ENCODE data around the gene FEV.

The FEV gene

DNA sequence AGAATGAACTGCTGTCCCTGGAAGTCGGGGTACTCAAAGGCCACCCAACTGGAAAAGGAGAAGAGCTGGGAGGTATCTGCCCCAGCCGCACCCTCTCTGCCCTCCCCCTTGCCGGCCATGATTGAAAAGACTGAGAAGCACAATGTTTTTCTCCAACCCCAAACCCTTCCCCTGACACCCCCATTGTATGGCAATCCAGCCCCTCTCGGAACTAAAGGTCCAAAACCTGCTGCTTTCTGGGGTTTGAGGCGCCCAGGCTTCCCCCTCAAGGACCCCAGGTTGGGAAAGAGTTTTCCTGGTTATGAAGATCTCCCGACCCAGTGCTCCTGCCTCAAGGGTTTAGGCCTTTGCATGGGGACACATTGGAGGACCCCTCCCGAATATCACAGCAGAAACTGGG lies 7.2 kb upstream of the FEV start:
- DNase-seq = peak; percentile 6

DNA sequence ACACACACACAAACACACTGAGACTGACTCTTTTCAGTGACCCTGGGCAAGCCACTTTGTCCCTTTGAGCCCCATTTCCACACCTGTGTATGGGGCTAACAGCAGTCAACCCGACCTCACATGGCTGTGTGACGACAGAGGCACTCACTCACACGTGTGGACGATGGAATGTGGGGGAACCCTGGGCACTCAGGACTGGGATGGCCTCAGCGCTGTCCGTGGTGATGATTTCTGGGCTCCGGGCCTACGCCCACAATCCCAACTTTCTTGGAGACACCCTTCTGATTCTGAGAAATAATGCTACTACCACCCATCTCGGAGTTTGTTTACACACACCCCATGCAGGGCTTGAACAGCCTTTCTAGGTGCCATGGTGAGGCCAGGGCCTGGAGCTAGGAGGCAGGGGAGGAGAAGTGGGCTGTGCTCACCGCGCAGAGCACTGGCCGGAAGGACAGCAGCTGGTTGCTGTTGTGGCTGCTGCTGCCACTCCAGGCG lies 6.7 kb upstream of the FEV start:
- no peak for DNase-seq

DNA sequence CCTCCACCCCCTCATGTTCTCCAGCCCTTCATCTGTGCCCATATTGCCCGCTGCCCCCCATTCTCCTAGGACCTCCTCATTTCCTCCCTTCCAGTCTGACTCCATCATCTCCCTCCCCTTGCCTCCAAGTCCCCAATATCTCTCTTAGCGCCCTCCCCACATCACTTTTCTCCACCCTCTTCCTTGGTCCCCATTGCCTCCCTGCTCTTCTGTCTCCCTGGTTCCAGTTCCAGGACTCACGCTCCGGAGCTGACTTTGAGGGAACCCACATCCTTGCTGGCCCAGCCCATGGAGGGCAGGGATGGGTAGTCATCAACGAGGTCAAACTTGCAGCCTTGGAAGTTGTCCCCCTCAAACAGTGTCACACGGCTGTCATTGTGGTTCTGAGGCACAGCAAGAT lies 5.6 kb upstream of the FEV start:
- DNase-seq = no peak

DNA sequence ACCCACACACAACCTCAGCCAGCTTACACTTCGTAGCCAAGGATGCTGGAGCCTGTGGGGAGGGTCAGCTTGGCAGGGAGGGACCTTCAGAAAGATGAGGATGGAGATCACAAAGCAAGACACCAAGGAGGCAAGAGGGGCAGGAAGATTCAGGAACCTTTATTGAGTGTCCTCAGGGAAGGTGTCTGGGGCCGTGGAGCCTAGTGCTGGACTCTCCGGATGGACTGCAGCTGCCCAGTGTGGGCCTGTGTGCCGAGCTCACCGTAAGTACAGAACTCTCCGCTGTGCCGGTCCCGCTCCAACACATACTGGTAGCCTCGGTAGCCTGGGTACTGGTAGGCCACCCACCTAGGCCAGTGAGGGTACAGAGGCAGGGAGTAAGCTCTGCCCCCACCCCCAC lies 5.1 kb upstream of the FEV start:
- DNase-seq = no peak

DNA sequence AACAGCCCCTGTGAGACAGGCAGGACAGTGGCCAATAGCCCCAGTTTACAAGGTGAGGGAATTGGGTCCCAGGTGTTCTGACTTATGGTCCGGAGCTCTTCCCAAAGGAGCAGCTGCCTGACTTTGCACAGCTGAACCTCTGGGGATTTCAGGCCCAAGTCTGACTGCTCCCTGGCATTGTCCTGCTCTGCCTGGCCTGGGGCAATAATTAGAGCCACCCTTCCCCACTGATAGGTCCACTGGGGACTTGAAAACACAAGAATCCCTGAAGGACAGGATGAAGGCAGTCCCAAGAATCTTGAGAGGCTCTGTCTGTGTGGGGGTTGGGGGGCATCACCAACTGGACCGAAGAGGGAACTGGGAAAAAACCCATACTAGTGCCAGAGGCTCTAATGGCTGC lies 3.7 kb upstream of the FEV start:
- no peak for DNase-seq

DNA sequence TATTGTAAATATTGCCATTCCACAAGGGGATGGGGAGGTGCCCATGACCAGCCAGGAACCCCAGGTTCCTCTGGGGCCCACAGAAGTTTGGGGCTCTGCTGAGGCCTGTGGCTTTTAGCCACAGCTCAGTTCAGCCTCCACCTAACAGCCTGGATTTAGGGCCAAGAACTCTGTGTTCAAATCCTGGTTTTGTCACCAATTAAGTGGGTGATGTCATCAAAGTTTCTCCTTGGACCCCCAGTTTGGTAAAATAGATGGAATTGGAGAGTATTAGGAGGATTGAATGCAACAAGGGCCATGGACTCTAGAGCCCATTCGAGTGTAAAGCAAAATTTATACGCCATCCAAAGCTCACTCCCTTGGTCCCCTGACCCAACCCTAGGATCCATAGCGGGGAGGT lies 3.2 kb upstream of the FEV start:
- DNase-seq = no peak

DNA sequence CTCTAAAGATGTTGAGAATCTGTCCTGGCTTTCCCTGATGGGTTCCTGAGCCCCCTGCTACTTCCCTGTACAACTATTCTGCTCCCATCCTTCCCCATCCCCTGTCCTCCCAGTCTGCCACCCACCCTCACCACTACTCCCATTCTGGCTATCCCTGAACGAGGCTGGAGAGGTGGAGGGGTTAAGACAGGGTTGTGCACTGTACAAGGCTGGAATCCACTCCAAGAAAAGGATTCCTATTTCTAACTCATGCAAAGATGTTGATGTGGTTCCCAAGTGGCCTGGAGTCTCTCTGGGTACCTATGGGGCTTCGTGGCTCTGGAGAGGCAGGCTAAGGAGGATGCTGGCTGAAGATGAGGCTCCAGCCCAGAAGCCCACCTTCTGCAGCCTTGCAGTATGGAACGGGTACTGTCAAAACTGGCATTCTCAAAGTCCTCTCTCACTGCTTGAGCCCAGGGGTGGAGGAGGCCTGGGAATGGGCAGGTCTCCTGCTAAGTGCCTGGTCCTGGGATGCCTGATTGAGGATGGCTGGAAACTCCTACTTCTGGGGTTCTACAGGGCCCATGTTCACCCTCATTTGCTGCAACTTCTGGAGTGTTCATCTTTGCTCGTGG lies 1.3 kb upstream of the FEV start:
- no peak for DNase-seq

DNA sequence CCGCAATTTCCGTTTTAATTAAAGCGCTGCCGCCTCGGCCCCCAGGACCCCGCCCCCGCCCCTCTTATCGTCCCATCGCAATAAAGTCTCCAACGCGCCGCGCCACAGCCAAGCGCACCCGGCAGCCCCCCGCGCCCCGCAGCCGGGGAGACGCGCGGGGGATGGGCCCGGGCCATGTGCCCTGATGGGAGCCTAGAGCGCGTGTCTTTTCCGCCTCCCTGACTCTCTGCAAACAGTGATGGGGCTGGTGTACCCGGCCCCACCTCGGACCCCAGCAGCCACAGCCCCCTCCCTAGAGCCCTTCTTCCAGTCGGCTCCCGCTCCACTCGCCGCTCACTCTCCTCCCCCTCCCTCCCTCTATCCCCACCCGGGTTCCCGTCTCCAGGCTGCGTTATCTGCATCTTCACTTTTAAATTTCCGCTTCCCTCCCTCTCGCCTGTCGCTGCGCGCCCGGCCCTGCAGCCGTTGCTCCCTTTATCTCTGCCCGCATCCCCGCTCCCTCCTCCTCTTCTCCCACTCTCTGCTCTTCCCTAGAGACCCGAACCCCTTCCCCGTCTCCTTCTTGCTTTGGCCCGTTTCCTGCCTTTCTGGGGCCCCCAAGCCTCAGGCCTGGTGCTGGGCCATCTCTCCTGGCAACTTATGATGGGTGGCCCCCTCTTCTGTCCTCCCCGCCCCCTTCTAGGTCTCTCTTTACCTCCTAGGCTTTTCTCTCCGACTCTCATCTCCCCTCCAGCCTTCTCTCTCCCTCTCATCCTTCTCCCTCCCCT lies 524 bp upstream of the FEV start:
- DNase-seq = no peak

DNA sequence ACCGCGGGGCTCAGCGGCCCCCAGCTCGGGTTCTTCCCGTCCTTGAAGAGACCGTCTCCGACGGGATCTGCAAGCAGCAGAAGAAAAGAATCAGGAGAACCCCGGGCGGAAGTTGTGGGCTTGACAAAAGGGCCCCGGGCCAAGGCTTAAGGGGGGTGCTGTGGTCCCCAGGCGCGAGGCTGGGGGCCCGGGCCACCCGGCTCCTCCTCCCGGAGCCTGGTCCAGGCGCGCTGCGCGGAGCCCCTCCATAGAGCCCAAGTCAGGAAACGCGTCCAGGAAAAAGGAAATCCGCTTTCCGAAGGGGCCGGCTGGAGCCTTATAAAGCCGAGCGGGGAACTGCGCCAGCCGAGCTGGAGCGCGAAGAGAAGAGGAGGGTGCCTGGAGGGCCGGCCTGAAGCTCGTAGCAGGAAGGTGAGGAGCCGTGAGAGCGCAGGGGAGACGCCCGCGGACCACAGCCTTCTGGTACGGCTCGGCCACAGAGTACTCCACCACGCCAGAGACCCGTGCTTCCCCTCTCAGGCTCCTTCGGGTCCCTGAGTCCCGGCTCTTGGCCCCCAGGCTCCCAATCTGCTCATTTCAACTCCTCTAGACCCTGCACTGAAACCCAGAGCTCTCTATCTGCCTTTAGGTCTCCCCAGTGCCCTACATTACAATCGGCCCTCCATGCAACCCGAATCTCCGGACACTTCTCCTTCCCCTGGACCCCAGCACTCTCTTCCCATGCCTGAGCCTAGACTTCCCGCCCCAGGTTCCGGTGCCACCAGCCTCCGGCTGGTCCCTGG lies 554 bp downstream of the FEV start:
- DNase-seq = peak; percentile 59

DNA sequence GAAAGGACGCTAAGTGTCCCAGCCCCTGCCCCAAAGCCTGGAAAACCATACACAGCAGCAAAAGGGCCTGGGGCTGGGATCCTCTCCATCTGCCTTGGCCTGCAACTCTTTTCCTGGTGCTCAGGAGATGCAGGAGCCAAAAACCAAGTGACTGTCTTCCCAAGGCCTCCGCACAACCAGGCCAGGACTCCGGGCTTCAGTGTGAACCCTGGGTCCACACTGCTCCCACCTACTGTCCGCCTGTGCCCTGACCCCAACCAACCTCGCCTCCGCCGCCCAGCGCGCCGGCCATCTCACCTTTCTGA lies 1.1 kb downstream of the FEV start:
- DNase-seq = no peak

DNA sequence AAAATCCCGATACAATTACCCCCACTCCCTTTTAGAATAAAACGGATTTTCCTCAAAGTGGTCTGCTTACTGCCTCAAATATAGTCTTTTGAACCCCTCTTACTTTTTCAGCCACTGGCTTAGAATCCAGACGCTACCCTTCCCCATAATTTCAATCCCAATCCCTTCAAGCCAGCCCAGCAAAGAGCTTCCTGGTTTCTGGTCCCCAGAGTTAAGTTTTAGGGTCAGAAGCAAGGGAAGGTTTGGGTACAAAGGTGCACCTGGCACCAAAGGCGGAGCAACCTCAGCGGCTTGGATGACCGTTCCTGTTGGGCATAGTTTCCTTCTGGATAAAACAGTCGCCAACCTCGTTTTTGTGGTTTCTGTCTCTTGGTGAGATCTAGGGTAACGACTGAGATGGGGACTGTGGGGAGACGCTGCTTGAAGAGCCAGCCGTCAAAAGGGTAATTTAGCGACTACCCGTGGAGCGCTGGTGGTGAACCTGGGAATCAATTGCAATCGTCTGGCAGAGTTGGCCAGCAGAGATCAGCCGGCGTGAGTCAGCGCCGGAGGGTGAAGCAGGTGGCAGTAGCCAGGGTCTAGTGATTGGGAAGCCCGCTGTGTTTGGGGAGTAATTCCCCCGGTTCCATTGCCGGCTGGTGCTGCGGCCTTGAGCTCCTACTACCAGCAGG lies 1.6 kb downstream of the FEV start:
- no peak for DNase-seq

DNA sequence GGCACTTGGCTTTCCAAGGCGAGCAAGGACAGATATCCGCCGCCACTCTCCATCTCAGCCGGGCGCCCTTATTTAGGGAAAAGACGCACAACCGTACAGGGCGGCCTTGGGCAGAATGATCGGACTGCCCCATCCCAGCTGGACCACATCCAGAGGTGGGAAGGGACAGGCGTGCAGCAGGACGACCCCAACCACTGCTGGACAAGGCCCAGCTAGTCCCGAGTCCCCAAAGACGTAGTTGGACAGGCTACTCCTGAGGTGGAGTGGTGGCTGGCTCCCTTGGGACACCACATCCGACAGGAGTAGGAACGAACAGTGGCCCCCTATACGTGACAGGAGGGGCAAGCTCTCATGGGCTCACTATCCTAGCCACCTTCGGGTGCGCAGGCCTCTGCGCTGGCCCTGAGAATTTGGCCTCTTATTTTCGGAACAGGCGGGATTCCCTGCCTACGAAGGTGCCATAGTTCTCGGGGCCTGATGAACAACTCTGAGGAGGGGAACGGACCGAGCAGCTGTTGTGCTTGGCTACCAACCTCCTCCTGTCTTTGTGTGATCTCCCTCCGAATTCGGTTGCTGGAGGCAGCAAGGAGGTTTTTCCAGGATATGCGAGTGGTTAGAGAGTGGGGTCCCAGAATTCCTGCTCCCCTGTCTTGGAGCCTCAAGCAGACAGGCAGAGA lies 2.3 kb downstream of the FEV start:
- DNase-seq = no peak

DNA sequence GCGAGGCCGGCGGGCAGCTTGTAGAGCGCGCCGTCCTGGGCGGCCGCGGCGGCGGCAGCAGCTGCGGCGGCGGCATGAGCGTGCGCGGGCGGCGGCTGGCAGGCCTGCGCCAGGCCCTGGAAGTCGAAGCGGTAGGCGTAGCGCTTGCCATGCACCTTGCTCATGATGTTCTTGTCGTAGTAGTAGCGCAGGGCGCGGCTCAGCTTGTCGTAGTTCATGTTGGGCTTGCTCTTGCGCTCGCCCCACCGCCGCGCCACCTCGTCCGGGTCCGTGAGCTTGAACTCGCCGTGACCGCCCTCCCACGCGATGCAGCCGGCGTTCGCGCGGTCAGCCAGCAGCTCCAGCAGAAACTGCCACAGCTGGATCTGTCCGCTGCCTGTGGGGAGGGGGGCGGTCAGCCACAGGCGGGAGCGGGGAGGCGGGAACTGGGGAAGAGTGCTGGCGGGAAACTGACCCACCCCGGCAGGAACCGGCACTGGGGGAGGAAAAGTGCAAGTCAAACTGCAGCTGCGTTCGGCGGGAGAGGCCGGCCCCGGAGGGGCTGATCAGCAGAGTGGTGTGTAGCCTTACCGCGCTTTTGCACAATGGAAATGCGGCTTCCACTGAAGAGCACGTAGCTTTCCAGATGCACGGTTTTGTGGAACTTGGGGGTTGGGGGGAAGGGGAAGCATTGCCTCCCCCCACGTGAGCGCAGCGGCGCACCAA lies 3.0 kb downstream of the FEV start:
- peak; percentile 73 for DNase-seq

DNA sequence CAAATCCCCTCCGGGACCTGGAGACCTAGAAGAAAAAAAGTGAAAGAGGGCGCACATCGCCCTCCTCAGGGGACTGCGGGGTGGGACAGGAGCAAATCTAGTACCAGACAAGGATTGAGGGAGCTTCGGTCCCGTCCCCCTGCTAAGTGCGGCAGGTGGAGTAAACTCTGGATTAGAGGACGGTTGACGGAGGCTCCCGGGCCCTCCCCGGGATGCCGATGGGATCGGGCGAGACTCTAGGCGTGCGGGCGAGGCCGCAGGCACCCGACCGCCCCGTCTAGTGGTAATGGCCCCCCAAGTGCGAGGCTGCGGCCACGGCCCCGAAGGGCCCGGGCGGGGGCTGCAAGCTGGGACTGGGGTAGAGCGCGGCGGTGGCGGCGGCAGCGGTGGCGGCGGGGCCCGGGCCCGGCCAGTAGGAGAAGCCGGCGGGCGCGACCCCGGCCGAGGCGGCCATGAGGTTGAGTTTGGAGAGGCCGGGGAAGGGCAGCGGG lies 3.5 kb downstream of the FEV start:
- DNase-seq = no peak

DNA sequence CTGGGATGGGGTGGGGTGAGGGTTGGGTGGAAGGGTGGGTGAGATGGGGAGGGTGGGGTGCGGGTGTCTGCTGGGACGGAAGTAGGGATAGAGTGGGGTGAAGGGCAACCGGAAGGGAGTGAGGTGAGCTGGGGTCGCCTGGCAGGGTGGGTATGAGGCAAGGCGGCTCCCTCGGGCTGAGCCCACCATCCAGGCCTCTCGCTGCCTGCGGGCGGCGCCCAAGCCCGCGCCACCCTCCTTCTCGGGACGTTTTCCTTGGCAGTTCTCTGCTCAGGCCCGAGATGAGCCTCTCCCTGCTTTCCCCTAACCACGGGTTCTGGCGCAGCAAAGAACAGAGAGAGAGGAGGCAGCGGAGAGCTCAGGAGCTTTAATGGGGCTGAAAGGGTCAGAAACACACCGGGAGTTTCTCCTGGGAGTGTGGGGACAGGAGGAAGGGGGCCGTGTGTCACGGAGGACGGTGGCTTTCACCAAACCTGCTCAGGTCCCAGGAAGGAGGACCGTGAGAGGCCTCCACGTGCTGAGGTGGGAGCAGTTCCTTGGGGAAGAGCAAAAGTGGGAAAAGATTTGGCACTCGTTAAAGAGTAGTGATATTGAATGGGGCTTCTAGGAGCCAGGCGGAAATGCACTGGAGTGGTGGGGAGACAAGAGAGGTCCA lies 4.1 kb downstream of the FEV start:
- no peak for DNase-seq

DNA sequence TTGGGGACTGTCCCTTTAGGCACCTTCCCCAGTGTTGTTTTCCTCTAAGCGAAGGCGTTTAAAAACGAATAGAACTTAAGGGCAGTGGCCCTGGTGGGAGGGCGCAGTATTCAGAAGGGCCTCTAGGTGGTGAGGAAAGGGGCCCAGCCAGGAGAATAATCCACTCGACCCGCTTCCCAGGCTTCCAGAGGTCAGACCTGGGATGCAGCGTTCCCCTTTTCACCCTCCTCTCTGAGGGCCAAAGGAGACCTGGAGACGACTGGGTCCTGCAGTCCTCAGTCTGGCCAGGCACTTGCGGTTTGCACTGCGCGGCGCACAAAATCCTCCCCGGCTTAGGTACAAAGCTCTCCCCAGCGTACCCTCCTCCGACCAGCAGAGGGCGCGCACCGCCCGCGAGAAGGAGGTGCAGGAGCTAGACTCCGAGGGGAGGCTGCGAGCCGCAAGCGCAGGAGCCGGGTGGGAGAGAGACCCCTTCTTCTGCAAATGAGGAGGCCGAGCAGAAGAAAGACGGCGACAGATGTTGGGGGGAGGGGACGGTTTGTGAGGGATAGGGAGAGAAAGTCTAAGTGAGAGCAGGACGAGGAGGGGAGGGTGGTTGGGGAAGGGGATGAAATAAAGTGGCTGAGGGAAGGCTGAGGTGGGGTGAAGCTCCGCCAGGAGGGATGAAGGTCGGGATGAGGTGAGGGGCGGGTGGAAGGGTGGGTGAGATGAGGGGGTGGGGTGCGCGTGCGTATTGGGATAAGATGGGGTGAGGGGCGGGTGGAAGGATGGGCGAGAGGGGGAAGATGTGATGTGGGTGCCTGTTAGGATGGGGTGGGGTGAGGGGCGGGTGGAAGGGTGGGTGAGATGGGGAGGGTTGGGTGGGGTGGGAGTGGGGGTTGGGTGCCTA lies 4.9 kb downstream of the FEV start:
- peak; percentile 82 for DNase-seq

DNA sequence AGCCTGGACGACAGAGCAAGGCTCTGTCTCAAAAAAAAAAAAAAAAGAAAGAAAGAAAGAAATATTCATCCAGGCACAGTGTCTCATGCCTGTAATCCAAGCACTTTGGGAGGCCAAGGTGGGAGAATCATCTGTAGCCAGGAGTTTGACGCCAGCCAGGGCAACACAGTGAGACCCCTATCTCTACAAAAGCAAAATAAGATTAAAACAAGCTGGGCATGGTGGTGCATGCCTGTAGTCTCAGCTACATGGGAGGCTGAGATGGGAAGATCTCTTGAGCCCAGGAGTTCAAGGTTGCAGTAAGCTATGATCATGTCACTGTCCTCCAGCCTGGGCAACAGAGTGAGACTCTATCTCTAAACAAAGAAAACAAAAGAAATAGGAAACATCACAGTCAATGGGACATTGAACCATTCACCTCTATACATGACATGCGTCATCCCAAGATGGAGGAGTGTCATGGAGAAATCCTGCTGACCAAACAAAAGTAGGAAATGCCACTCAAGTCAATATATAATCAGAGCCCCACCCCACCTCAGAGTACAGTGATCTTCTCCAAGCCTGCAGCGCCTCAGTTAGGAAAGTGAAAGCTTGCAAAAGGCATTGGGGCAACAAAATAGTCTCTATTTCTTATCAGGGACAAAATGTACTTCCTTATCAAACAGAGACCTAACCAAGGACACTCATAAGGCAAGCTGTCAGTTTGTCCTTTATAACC lies 9.8 kb downstream of the FEV start:
- DNase-seq = no peak

DNA sequence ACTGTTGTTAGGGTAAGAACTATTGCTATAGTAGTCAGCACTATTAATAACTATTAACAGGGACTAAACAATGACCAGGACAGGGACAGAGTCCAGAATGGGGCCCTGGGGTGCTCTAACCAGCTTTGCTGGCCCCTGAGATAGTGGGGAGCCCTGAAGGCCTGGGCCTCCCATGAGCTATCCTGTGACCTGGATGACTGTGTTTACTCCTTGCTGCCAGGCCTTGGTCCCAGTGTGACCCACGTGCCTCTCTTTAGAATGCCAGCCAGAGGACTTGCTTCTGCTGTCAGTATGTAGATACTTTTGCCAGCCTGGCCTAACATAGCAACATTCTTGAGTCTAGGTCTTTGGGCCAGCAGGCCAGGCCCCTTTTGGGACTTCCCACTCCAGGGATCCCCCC lies 14.1 kb downstream of the FEV start:
- DNase-seq = no peak

DNA sequence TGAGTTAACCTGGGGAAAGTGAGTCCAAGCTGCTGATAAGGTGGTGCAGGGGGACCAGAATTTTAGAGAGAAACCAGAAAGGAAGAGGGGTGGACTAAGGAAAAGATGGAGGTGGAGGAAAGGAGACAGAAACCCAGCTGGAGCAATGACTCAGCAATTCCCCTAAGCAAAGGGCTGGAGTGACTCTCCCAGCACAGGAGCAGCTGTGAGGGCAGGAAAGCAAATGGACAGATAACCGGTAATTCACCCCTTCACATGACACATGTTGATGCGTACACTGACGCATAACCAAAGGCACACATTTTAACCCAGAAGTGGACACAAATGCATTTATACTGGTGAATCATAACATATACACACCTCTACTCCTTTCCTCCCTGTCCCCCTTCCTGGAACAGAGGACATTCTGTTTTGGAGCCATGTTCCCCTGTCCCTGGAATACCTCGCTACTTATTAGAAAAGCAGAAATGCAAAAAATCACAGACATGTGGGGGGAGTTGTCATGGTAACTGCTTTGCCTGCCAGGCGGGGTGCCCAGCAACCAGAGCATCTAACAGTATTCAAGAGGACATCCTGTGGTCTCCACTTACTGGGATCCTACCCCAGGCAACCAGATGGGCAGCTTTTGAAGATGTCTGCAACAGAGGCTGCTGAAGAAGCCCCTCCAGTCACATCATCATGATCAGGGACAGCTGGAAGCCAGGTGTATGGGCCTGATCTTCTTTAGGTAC lies 20.8 kb downstream of the FEV start:
- DNase-seq = no peak

All from femur (tissue), 1 donor.